ENCODE measurements around the gene ABCC4. TPM values are rescaled to one million over a fixed set of nuclear protein-coding genes. Genes with fewer than 3 reads are reported as not detected.
A peak's percentile ranks its signal among the peaks of the same experiment; 100 is the strongest.

Gene ABCC4
- total and polyA plus RNA-seq, 8 donors = 1.5 to 87.2 (median 29.7) TPM

DNA sequence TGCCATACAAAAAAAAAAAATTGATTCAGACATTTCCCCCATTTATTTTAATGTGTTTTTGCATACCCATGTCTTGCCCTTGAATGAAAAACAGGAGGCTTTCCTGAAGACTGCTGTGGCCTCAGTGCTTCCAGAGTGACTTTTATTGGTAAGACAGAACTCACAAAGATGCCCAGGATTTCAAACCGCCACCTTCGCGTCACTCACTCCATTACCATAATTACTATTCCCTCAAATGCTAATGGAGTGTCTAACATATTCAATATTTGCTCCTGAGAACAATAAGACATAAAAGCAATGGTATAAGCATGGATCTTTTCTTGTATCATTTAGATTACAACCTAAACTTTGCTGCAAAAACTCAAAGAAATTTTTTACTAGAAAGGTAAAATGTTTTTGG lies 306.7 kb downstream of the ABCC4 start:
- H3K4me1 ChIP-seq = no peaks in the 10 kb centered on the region
- no peaks in the 10 kb centered on the region for H3K36me3 ChIP-seq
- intact Hi-C loops (cut with DNase I; ENCODE audit: low total_unique reads) = no loop called here
- 68 to 96% (median 73%) methylated on average over 3 of the region's 3 CpGs for WGBS, 5 donors
- H3K27ac ChIP-seq = no peak overlapping the region
- H3K9me3 ChIP-seq = no peaks in the 10 kb centered on the region
- DNase-seq = no peak
- no peaks in the 10 kb centered on the region for H3K27me3 ChIP-seq
- H3K4me3 ChIP-seq = no peak overlapping the region
- no peak for TF ChIP-seq POLR2A (IDR thresholded peaks at IDR 0.05)
- TF ChIP-seq, protein P1, sequence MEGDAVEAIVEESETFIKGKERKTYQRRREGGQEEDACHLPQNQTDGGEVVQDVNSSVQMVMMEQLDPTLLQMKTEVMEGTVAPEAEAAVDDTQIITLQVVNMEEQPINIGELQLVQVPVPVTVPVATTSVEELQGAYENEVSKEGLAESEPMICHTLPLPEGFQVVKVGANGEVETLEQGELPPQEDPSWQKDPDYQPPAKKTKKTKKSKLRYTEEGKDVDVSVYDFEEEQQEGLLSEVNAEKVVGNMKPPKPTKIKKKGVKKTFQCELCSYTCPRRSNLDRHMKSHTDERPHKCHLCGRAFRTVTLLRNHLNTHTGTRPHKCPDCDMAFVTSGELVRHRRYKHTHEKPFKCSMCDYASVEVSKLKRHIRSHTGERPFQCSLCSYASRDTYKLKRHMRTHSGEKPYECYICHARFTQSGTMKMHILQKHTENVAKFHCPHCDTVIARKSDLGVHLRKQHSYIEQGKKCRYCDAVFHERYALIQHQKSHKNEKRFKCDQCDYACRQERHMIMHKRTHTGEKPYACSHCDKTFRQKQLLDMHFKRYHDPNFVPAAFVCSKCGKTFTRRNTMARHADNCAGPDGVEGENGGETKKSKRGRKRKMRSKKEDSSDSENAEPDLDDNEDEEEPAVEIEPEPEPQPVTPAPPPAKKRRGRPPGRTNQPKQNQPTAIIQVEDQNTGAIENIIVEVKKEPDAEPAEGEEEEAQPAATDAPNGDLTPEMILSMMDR (IDR thresholded peaks at IDR 0.05) = no peak
- no peak for TF ChIP-seq POLR2AphosphoS5 (IDR thresholded peaks at IDR 0.05)

DNA sequence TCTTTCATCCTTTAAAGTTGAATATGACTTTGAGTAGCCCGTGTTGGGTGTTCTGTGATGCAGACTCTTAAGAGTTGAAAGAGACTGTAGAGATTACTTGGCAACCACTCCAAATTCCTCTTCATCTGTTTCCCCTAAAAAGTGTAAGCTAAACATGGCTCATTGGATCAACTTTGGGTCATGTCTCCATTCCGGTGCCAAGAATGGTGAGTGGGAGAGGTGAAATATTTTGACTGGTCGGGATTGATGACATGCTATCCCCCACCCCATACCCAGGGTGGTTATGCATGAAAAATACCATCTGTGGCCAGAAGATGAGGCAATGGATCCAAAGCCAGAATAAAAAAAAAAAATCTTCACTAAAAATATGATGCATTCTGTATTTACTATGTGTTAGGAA lies 307.6 kb downstream of the ABCC4 start:
- Histone ChIP-seq H3K27me3 (no peaks in the 10 kb centered on the region), H3K4me1 (no peaks in the 10 kb centered on the region), H3K27ac (no peak overlapping the region), H3K4me3 (no peak overlapping the region), H3K9me3 (no peaks in the 10 kb centered on the region), H3K36me3 (no peaks in the 10 kb centered on the region)
- TF ChIP-seq POLR2AphosphoS5 (IDR thresholded peaks at IDR 0.05) (no peak), POLR2A (IDR thresholded peaks at IDR 0.05) (no peak), EP300 (IDR thresholded peaks at IDR 0.05) (no peak)
- TF ChIP-seq, protein P1 (IDR thresholded peaks at IDR 0.05) = no peak
- peak in 1 of 2 donors; percentile 29 for DNase-seq
- WGBS, 5 donors = 59 to 86% (median 71%) methylated on average over 3 of the region's 3 CpGs
- intact Hi-C loops (cut with DNase I; ENCODE audit: low total_unique reads) = no loop called here

DNA sequence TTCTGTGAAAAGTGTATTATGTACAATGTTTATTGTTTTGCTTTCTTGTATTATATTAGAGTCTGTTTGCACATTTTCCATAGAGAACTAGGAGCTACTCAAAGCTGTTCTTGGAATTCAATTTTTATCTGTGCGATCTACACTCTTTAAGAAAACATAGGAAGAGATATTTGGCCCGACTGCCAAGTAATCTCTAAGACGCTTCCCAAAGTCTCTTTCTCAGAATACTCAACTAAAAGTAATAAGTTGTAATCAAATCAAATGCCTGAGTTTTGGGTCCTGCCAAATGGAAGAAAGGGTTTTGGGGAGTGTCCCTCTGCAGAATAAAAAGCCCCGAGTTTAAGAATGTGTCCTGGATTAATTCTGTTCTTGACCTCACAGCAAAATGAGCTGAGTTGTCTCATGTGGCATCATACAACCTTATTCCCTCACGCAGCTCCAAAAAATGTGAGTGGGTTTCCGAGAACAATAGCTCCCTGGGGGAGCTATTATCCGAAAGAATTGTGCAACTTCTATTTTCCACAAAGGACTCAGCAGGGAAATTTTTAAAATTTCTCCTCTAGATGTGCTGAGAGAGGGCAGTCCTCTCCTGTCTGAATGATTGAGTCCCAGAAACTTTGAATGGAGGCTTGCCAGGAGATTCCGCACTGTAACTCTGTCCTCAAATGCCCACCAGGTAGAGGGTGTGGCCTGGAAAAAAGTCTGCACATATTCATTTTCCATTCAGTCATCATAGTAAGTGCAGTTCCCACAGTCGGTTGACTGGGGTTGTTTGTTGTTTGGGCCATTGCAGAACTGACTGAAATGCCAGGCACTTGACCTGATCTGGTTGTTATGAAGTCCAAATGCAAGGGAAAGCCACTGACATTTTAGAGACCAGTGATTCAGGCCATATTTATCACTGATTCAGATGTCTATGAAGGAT lies 309.0 kb downstream of the ABCC4 start:
- Histone ChIP-seq H3K27me3 (peaks cover 0 to 1% (median 0%) of the 10 kb centered on the region in 3 donors), H3K9me3 (no peaks in the 10 kb centered on the region), H3K4me1 (no peaks in the 10 kb centered on the region), H3K27ac (no peak overlapping the region), H3K4me3 (no peak overlapping the region), H3K36me3 (no peaks in the 10 kb centered on the region)
- 77 to 85% (median 81%) methylated on average over 9 of the region's 9 CpGs for WGBS, 5 donors
- TF ChIP-seq, protein P1 (IDR thresholded peaks at IDR 0.05) = no peak
- TF ChIP-seq POLR2AphosphoS5 (IDR thresholded peaks at IDR 0.05) (no peak), EP300 (IDR thresholded peaks at IDR 0.05) (no peak), POLR2A (IDR thresholded peaks at IDR 0.05) (no peak)
- intact Hi-C loops (cut with DNase I; ENCODE audit: low total_unique reads) = no loop called here
- peak in 1 of 2 donors; percentile 17 for DNase-seq

DNA sequence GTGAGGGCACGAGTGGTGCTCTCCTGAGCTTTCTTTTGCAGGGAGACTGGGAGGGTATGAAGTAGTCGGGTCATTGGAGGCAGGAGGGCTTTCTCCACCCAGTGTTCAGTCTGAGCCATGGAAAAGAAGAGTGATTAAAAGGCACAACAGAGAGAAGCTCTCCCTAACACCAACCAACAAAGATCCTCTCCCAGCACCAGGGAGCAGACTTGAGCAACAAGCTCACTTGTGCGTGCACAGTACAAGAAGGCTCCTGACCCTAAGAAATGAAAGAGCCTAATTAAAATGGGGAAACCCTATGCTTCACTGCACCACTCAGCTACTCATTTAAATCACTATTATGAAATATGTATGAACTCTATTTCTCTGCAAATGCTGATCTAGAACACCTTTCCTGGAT lies 312.6 kb downstream of the ABCC4 start:
- DNase-seq = no peak
- H3K27me3 ChIP-seq = peaks cover 0 to 12% (median 0%) of the 10 kb centered on the region in 3 donors
- H3K9me3 ChIP-seq = no peaks in the 10 kb centered on the region
- intact Hi-C loops (cut with DNase I; ENCODE audit: low total_unique reads) = no loop called here
- no peaks in the 10 kb centered on the region for H3K36me3 ChIP-seq
- no peak overlapping the region for H3K4me3 ChIP-seq
- no peak for TF ChIP-seq POLR2A (IDR thresholded peaks at IDR 0.05)
- no peak for TF ChIP-seq POLR2AphosphoS5 (IDR thresholded peaks at IDR 0.05)
- no peak for TF ChIP-seq EP300 (IDR thresholded peaks at IDR 0.05)
- TF ChIP-seq, protein P1 (IDR thresholded peaks at IDR 0.05) = no peak
- no peak overlapping the region for H3K27ac ChIP-seq
- WGBS, 5 donors = 62 to 77% (median 71%) methylated on average over 3 of the region's 3 CpGs
- H3K4me1 ChIP-seq = no peaks in the 10 kb centered on the region

All from stomach (tissue), 9 donors.